ENCODE measurements around the gene ERC2. TPM values are rescaled to one million over a fixed set of nuclear protein-coding genes. Genes with fewer than 3 reads are reported as not detected.

ERC2 gene
- total RNA-seq, 1 donor from 2014 or later: 48.3 TPM

DNA sequence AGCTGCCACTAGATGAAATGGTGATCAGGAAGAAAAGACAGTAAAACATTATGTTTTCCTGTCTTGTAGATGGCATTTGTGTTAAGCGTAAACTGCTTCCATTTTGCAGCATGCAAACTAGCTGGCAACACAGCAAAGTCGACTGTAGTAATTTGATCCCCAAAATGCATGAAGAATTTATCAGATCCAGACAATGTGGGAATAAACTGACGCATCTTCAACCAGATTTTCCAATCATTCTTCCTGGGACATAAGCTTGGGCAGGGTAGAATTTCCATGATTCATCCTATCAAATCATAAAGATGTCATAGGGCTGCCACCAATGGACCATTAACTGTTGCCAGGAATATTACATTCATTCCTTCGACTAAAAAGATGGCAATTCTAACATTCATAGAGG, 260.3 kb downstream of the ERC2 start:
- no peak for DNase-seq
- no peaks in the 10 kb centered on the region for H3K9me3 Mint-ChIP-seq (ENCODE audit: unreplicated experiment)
- no peak overlapping the region for H3K27ac Mint-ChIP-seq (ENCODE audit: unreplicated experiment)
- H3K4me3 Mint-ChIP-seq (ENCODE audit: unreplicated experiment): no peak overlapping the region
- H3K36me3 Mint-ChIP-seq (ENCODE audit: unreplicated experiment): peaks cover 11% of the 10 kb centered on the region
- H3K4me1 Mint-ChIP-seq (ENCODE audit: low read depth, unreplicated experiment): no peaks in the 10 kb centered on the region
- TF ChIP-seq, protein P1, sequence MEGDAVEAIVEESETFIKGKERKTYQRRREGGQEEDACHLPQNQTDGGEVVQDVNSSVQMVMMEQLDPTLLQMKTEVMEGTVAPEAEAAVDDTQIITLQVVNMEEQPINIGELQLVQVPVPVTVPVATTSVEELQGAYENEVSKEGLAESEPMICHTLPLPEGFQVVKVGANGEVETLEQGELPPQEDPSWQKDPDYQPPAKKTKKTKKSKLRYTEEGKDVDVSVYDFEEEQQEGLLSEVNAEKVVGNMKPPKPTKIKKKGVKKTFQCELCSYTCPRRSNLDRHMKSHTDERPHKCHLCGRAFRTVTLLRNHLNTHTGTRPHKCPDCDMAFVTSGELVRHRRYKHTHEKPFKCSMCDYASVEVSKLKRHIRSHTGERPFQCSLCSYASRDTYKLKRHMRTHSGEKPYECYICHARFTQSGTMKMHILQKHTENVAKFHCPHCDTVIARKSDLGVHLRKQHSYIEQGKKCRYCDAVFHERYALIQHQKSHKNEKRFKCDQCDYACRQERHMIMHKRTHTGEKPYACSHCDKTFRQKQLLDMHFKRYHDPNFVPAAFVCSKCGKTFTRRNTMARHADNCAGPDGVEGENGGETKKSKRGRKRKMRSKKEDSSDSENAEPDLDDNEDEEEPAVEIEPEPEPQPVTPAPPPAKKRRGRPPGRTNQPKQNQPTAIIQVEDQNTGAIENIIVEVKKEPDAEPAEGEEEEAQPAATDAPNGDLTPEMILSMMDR (IDR thresholded peaks at IDR 0.05; ENCODE audit: partially characterized antibody, unreplicated experiment): no peak
- H3K27me3 Mint-ChIP-seq (ENCODE audit: unreplicated experiment): no peaks in the 10 kb centered on the region

- TF ChIP-seq, protein P1 (IDR thresholded peaks at IDR 0.05; ENCODE audit: partially characterized antibody, unreplicated experiment): no peak
- H3K36me3 Mint-ChIP-seq (ENCODE audit: unreplicated experiment): no peaks in the 10 kb centered on the region
- no peaks in the 10 kb centered on the region for H3K27me3 Mint-ChIP-seq (ENCODE audit: unreplicated experiment)
- H3K4me3 Mint-ChIP-seq (ENCODE audit: unreplicated experiment): no peak overlapping the region
- no peaks in the 10 kb centered on the region for H3K9me3 Mint-ChIP-seq (ENCODE audit: unreplicated experiment)
- no peak overlapping the region for H3K27ac Mint-ChIP-seq (ENCODE audit: unreplicated experiment)
- H3K4me1 Mint-ChIP-seq (ENCODE audit: low read depth, unreplicated experiment): no peaks in the 10 kb centered on the region
- no peak for DNase-seq
These were observed 262.9 kb downstream of the ERC2 start for GRCh38 chr3:56205406-56205805.

DNA sequence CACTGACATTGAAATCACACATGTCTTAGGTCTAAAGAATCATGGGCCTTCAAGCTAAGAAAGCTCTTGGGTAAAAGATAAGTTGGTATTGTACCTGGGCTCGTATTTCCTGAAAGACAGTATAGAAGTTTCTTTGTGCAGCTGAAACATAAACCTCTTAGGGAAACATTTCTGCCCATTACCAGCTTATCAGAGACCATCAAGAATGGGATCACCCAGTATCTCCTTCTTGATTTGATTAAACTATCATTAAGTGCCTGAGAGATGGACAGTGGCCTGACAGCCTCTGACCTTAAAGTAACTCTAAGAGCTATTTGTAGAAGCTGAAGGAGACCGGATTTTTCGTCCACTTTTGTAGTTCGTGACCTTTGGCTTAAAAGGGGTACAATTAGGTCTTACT, 265.3 kb downstream of the ERC2 start:
- Mint-ChIP-seq H3K27me3 (ENCODE audit: unreplicated experiment) (no peaks in the 10 kb centered on the region), H3K4me3 (ENCODE audit: unreplicated experiment) (no peak overlapping the region), H3K36me3 (ENCODE audit: unreplicated experiment) (no peaks in the 10 kb centered on the region), H3K27ac (ENCODE audit: unreplicated experiment) (no peak overlapping the region), H3K4me1 (ENCODE audit: low read depth, unreplicated experiment) (no peaks in the 10 kb centered on the region), H3K9me3 (ENCODE audit: unreplicated experiment) (no peaks in the 10 kb centered on the region)
- TF ChIP-seq, protein P1 (IDR thresholded peaks at IDR 0.05; ENCODE audit: partially characterized antibody, unreplicated experiment): no peak
- no peak for DNase-seq

DNA sequence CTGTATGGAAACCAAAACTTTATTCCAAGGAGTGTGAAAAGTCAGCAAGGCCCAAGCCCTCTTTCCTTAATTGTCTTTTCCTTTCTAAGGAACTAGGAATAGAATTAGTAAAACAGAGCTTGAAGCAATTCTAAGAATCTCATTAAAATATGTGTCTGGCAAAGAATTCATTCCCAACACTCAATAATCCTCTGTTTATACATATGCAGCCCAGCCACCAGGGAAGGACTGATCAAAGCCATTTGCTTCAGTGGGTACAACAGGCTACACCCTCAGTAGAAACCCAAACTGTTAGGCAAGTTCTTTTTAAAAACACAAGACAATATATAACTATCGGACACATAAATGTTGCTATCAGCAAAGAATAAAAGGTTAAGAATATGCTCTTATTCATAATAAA, 266.9 kb downstream of the ERC2 start:
- Mint-ChIP-seq H3K9me3 (ENCODE audit: unreplicated experiment) (no peaks in the 10 kb centered on the region), H3K4me3 (ENCODE audit: unreplicated experiment) (no peak overlapping the region), H3K4me1 (ENCODE audit: low read depth, unreplicated experiment) (no peaks in the 10 kb centered on the region), H3K27ac (ENCODE audit: unreplicated experiment) (no peak overlapping the region), H3K27me3 (ENCODE audit: unreplicated experiment) (no peaks in the 10 kb centered on the region), H3K36me3 (ENCODE audit: unreplicated experiment) (no peaks in the 10 kb centered on the region)
- TF ChIP-seq, protein P1 (IDR thresholded peaks at IDR 0.05; ENCODE audit: partially characterized antibody, unreplicated experiment): no peak
- no peak for DNase-seq

DNA sequence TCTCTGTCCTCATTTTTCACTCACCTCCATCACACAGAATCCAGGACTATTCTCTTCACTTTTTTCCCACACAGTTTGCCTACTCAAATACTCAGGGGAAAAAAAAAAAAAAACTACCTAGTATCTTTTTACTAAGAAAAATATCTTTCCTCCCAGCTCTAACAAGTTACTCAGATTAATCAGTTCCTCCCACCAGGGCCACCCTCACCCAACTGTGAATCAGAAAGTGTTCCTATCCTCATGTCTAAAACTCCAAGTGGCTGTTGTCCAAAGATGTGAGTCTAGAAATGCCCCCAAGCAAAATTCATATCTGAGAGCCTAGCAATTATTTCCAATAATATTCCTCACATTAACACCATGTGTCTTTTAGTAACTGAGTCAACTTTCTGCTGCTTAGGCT, 268.0 kb downstream of the ERC2 start:
- DNase-seq: no peak
- Mint-ChIP-seq H3K9me3 (ENCODE audit: unreplicated experiment) (no peaks in the 10 kb centered on the region), H3K4me3 (ENCODE audit: unreplicated experiment) (no peak overlapping the region), H3K4me1 (ENCODE audit: low read depth, unreplicated experiment) (peaks cover 1% of the 10 kb centered on the region), H3K27ac (ENCODE audit: unreplicated experiment) (no peak overlapping the region), H3K27me3 (ENCODE audit: unreplicated experiment) (no peaks in the 10 kb centered on the region), H3K36me3 (ENCODE audit: unreplicated experiment) (no peaks in the 10 kb centered on the region)
- TF ChIP-seq, protein P1 (IDR thresholded peaks at IDR 0.05; ENCODE audit: partially characterized antibody, unreplicated experiment): no peak
